ENCODE results near the gene CCDC188.

CCDC188 gene

DNA sequence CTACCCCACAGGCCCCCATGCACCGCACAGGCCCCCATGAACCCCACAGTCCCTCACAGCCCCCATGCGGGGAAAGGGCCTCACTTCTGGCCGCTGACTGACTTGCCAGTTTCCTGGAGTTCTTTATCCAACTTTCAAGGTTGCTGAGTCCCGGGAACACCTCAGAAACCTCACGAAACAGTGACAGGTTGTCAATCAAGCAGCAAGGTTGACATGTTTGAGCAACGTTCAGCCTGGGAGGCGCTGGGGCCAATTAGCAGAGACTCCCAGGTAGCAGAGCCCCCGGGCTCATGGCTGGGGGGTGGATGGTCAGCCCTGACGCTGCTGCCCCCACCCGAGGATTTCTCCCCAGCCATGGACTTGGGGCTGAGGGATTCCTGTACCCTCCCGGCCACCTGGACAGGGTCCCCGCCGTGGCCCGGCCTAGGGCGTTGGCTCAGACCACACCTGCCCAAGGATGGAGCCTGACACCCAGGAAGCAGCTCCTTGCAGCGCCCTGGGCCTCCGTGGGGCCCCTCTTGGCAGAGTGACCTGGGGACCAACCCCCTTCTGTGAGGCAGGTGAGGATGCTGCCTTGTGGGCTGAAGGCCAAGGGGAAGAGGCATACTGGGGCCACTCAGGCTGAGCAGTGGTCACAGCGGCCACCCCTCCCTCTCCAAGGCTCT is 33.8 kb upstream of the CCDC188 start:
- DNase-seq: no peak

GRCh38 chr22:20183823-20184222 is 33.0 kb upstream of the CCDC188 start:
- no peak for DNase-seq

DNA sequence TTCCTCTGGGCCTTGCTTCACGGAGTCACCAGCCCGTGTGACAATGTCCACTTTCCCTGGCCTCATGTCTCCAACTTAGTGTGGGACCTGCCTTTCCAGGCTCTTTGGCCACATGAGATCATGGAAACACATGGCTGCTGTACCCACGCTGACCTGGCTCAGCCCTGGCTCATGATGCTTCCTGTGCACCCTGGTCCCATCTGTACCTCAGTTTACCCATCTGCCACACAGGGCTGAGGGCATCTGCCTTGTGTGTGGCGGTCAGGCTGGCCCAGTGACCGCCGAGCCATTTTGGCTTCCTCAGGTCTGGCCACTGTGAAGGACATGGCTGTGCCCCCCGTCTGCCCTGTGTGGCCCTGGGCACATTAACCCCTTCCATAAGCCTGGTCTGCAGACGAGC is 32.2 kb upstream of the CCDC188 start:
- no peak for DNase-seq

DNA sequence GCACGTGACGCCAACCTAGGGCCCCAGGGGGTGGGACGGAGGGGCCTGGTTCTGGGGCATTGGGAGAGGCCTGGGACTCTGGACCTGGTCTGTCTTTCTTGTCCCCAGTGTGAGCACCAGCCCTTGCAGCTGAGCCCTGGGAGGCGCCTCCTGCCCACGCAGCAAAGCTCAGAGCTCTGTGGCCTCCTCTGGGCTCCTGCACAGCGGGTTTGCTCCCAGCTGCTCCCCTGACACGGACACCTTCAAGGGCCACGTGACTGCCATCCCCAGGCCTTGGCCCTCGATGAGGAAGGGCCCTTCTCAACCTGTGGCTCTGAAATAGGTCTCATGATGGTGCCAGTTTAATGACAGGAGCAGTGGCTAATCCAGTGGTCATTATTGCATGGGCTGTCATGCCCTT is 31.5 kb upstream of the CCDC188 start:
- DNase-seq: no peak

- no peak for DNase-seq
Measured at GRCh38 chr22:20181884-20182236, 31.0 kb upstream of the CCDC188 start.

GRCh38 chr22:20181194-20181883 is 30.5 kb upstream of the CCDC188 start:
- no peak for DNase-seq

DNA sequence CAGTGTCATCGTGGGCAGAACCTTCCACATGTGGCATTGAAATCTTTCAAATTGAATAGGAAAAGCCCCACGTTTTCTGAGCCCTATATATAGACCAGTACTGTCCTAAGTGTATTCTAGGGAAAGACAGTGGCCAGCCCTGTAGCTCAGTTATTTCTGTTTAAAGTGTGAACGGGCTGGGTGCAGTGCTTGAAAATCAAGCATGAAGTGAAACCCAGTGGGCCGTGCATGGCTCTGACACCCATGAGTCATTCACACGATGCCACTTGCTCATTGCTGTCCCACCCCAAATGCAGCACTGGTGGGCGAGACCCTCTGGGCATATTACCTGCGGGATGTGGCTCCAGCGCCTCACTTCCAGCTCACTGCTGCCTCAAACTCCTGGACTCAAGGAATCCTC is 29.8 kb upstream of the CCDC188 start:
- DNase-seq: no peak

- DNase-seq: no peak
Measured at GRCh38 chr22:20180245-20180630, 29.4 kb upstream of the CCDC188 start.

- DNase-seq: no peak
Measured at GRCh38 chr22:20179455-20180244, 28.8 kb upstream of the CCDC188 start.

- no peak for DNase-seq
Measured at GRCh38 chr22:20178915-20179227, 28.0 kb upstream of the CCDC188 start.

DNA sequence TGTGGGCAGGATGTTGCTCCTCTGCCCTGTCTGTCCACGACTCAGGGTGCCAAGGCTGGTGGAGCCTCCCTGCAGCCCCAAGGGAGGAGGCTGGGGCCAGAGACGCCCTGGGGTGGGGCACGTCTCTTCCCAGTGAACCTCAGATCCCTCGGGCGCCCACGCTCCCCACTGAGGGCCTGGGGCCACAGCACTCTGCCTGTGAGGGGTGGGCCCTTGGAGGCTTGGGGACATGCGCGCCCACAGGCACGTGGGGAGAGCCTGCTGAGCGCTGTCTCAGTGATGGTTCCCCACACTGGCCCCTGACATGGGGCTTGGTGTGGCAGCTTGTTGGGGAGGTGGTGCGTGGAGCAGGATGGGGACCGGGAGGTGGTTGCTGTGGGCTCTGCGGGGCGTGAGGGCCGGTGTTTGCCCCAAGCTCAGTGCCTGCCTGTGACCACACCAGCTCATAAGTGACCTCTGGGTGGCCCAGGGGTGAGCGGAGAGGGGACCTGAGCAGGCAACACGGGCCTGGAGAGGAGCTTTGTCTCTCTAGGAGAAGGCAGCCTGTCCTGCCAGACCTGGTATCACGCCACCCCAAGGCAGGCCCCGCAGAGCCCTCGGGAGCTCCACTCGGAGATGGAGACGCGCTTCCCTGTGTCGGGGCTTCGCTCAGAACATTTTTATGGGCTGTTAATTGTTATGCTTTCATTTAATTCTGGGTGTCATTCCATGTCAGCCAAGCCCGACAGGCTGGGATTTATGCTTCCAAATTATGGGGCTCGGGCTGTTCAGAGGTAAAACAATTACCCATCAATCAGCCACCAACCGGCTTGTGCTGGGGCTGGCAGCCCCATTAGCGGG is 27.4 kb upstream of the CCDC188 start:
- no peak for DNase-seq

DNA sequence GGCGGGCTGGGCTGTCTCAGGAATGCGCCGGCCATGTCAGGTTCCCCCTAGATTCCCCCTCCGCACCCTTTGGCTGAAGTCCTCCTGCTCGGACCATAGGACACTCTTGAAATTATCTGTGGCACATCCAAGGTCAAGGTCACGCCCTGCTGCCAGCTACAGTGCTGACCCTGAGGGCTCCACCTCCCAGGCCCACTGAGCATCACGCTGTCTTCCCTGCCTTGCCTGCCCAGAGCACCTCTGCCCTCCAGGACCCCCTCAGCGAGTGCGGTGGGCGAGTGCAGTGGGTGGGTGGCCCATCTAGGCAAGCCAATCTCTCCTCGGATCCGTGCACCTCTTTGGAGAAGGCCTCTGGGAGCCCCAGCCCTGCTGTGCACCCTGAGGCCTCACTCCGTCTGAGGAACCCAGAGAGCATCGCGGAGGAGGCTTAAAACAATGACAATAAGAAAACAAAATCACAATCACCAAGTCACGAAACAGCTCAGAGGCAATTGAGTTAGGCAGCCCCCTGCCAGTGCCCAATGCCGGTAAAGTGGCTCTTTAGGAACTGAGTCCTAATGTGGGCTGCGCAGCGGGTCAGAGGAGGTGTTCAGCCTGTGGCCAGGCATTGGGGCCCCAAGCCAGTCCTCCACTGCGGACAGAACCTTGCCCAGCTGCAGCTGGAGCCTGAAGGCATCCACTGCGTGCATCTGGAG is 26.5 kb upstream of the CCDC188 start:
- no peak for DNase-seq

GRCh38 chr22:20176421-20177085 is 25.7 kb upstream of the CCDC188 start:
- DNase-seq: no peak

- no peak for DNase-seq
Measured at GRCh38 chr22:20175597-20175900, 24.7 kb upstream of the CCDC188 start.

- DNase-seq: no peak
Measured at GRCh38 chr22:20174785-20175596, 24.1 kb upstream of the CCDC188 start.

- DNase-seq: no peak
Measured at GRCh38 chr22:20173772-20174171, 22.9 kb upstream of the CCDC188 start.

DNA sequence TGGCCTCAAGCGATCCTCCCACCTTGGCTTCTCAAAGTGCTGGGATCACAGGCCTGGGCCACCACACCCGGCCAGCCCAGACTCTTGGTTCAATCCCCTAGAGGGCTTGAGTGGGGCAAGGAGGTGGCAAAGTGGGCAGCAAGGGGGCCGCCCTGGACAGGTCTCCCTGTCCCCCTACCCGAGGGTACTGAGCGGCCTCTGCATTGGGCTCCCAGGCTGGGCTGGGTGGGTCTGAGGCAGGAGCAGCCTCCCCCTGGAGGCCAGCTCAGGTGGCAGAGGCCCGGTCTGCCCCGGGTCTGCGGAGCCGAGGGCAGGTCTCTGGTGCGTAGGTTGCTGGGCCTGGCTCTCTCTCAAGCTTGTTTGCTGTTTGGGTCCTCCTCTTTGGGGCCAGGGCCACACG is 22.4 kb upstream of the CCDC188 start:
- DNase-seq: no peak

- DNase-seq: no peak
Measured at GRCh38 chr22:20172141-20172613, 21.3 kb upstream of the CCDC188 start.

DNA sequence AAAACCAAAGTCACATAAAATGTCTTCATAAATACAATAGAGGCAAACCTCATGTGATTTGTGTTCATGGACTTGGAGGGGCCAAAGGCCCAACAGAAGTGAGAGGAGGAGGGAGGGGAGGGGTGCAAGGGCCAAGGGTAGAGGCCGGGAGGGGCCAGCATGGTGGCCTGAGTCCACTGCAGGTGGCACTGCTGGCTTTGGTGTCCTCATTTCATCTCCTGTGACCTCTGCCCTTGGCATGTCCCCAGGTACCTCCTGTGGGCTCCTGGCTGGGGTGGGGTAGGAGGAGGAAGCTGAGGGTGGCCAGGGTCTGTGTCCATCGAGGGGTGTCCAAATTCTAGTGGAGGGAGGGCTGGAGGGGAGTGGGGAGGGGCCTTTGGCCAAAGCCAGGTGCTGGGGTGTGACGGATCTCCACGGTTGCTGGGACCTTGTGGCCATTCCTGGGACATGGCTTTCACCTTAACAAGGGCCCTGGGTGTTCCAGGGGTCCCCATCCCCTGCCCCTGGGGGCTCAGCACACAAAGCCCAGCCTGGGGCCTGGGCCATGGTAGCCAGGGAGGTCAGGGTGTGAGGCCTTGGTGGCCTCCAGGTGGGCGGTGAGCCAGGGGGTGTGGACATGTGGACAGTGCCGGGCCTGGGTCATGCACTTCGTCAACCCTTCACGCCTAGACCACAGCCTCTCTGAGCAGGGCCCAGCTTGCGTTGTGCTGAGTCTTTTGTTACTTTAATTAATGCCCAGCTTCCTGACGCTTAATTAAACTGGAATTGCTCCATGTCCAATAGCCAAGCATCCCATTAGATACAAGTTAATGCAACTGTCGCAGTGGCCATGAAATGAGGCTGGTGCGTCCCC is 20.7 kb upstream of the CCDC188 start:
- DNase-seq: no peak

- DNase-seq: no peak
Measured at GRCh38 chr22:20170170-20170569, 19.3 kb upstream of the CCDC188 start.

Measured in CD4-positive, alpha-beta T cell treated with Interferon alpha-2 for 1 hour (primary cell).